CD4-positive, alpha-beta T cell treated with Interleukin-2 at 100 ng/mL for 4 hours (primary cell): ENCODE measurements around the gene TMEM163.
"Not testable (repeated sequence)": the region's sequence is repeated elsewhere in the genome, so short reads cannot be mapped to it uniquely, and the experiment has no call there.

Experiments
- DNase-seq: peaks from one replicate; pipeline ENCODE4 v3.0.0-alpha.2; 2020; ENCODE audit warnings: low spot score

The TMEM163 gene

GRCh38 chr2:134576478-134576877, 142.3 kb downstream of the TMEM163 start:
- DNase-seq = no peak

GRCh38 chr2:134575888-134576287, 142.9 kb downstream of the TMEM163 start:
- DNase-seq = no peak

- no peak for DNase-seq
Measured at GRCh38 chr2:134574611-134575330, 144.0 kb downstream of the TMEM163 start.

GRCh38 chr2:134573724-134574123, 145.1 kb downstream of the TMEM163 start:
- DNase-seq = no peak

GRCh38 chr2:134573085-134573370, 145.8 kb downstream of the TMEM163 start:
- DNase-seq = no peak

- no peak for DNase-seq
Measured at GRCh38 chr2:134572314-134573084, 146.3 kb downstream of the TMEM163 start.

- DNase-seq = no peak
Measured at GRCh38 chr2:134570676-134571075, 148.1 kb downstream of the TMEM163 start.

GRCh38 chr2:134568413-134568812, 150.4 kb downstream of the TMEM163 start:
- DNase-seq = no peak

- no peak for DNase-seq
Measured at GRCh38 chr2:134567666-134568065, 151.1 kb downstream of the TMEM163 start.

- not testable (repeated sequence) for DNase-seq
Measured at GRCh38 chr2:134564955-134565354, 153.8 kb downstream of the TMEM163 start.

GRCh38 chr2:134564549-134564948, 154.3 kb downstream of the TMEM163 start:
- no peak for DNase-seq

- no peak for DNase-seq
Measured at GRCh38 chr2:134558208-134558830, 160.5 kb downstream of the TMEM163 start.

GRCh38 chr2:134555411-134555810, 163.4 kb downstream of the TMEM163 start:
- no peak for DNase-seq

GRCh38 chr2:134553657-134554056, 165.1 kb downstream of the TMEM163 start:
- no peak for DNase-seq

GRCh38 chr2:134550566-134551164, 168.1 kb downstream of the TMEM163 start:
- DNase-seq = no peak

- DNase-seq = no peak
Measured at GRCh38 chr2:134549104-134549503, 169.7 kb downstream of the TMEM163 start.

- no peak for DNase-seq
Measured at GRCh38 chr2:134540990-134541389, 177.8 kb downstream of the TMEM163 start.

- no peak for DNase-seq
Measured at GRCh38 chr2:134539981-134540380, 178.8 kb downstream of the TMEM163 start.

- no peak for DNase-seq
Measured at GRCh38 chr2:134537702-134538101, 181.1 kb downstream of the TMEM163 start.

GRCh38 chr2:134537121-134537520, 181.7 kb downstream of the TMEM163 start:
- DNase-seq = no peak

GRCh38 chr2:134536296-134536695, 182.5 kb downstream of the TMEM163 start:
- no peak for DNase-seq

GRCh38 chr2:134532537-134532936, 186.3 kb downstream of the TMEM163 start:
- DNase-seq = no peak

- DNase-seq = no peak
Measured at GRCh38 chr2:134527381-134527780, 191.4 kb downstream of the TMEM163 start.
